Kidney epithelial cell (primary cell): ENCODE measurements around the gene RGL4. TPM values are rescaled to one million over a fixed set of nuclear protein-coding genes. Genes with fewer than 3 reads are reported as not detected.
"Not testable (repeated sequence)": the region's sequence is repeated elsewhere in the genome, so short reads cannot be mapped to it uniquely, and the experiment has no call there.

ENCODE experiments used
- DNase-seq: peaks from one replicate; pipeline ENCODE4 v3.0.0-alpha.2; 2010; ENCODE audit warnings: low read depth
- H3K27me3 ChIP-seq: 2 replicates; pipeline ENCODE4 v1.6.0; 2011; ENCODE audit warnings: low read length; ENCODE audit not compliant: control insufficient read depth, insufficient read depth
- H3K36me3 ChIP-seq: 2 replicates; pipeline ENCODE4 v1.5.1; 2011; ENCODE audit warnings: low read length; ENCODE audit not compliant: control insufficient read depth, insufficient read depth
- H3K4me3 ChIP-seq: 2 replicates; pipeline ENCODE4 v1.5.1; 2011; ENCODE audit warnings: low read depth, mild to moderate bottlenecking, control low read depth, low read length
- total RNA-seq: library from RNA; depleted of rRNA; stranded (reverse); fragments of >200 nt; gene quantifications from 2 replicates; pipeline ENCODE4 v1.2.3, GENCODE V29; 2015
- TF ChIP-seq, protein P1 (sequence below): IDR thresholded peaks from 2 replicates; pipeline ENCODE4 v1.5.1; 2011; ENCODE audit warnings: mild to moderate bottlenecking, moderate library complexity, low read length, control low read depth, inconsistent platforms; ENCODE audit not compliant: insufficient read depth, poor library complexity, severe bottlenecking

The RGL4 gene
- total RNA-seq, 1 donor from 2014 or later: not detected

DNA sequence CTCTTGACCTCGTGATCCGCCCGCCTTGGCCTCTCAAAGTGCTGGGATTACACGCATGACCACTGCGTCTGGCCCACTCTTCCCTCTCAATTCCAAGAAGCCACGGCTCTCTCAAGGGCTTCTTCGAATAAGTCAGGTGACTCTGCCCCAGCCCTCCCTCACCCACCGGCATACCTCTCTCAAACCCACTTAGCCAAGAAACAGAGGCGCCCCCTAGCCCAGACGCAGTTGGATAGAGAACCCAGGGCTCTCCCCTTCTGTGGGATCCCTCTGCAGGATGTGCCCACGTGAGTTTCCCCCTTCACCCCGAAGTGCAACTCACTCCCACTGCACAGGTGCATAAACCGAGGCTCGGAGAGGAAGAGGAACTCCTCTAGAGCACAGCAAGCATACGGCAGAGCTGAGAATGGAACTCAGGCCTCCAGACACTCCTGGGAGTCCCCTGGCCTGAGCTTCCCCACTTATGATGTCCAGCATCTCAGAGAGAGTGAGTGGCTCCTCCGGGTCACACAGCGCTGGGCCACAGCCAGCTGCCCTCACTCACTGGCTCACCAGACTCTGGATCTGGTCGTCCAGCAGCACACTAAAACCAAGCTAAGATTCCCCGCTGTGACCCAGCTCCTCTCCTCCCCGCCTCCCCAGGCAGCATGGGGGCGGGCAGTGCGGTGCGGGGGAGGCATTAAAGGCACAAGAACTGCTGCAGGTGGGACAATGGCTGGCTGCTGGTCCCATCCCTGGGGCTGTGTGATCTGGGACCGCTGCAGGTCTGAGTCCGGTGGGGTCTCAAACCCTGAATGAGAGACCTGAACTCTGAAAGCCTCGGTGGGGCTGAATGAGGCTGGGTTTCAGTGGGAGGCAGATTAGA, 16.8 kb upstream of the RGL4 start:
- Histone ChIP-seq H3K27me3 (no peaks in the 10 kb centered on the region), H3K4me3 (no peak overlapping the region), H3K36me3 (no peaks in the 10 kb centered on the region)
- TF ChIP-seq, protein P1, sequence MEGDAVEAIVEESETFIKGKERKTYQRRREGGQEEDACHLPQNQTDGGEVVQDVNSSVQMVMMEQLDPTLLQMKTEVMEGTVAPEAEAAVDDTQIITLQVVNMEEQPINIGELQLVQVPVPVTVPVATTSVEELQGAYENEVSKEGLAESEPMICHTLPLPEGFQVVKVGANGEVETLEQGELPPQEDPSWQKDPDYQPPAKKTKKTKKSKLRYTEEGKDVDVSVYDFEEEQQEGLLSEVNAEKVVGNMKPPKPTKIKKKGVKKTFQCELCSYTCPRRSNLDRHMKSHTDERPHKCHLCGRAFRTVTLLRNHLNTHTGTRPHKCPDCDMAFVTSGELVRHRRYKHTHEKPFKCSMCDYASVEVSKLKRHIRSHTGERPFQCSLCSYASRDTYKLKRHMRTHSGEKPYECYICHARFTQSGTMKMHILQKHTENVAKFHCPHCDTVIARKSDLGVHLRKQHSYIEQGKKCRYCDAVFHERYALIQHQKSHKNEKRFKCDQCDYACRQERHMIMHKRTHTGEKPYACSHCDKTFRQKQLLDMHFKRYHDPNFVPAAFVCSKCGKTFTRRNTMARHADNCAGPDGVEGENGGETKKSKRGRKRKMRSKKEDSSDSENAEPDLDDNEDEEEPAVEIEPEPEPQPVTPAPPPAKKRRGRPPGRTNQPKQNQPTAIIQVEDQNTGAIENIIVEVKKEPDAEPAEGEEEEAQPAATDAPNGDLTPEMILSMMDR: no peak
- no peak for DNase-seq

DNA sequence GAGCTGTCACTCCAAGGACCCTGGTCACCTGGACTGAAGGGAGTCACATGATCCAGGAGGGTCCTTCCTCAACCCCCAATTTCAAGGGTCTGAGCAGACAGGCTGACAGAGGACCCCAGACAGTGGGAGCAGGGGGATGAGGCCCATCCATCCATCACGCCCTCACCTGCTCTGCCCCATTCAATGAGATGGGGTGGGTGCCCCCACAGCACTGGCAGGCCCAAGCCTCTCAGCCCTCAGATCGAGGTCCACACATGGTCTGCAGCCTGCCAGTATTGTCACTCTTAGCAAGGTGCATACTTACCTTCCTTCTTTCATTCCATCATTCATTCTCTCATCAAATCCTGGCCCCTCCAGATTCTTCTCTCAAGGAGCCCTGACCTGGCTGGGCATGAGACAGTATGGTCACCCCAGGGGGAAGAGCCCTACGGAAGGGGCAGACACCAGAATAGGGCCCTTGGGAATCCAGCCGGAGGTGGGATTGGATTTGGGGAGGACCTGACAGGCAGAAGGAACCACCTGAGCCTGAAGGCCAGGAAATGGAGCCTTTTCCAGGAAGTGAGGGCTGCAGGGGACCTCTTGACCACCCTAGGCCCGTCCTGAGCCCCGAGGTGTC, 15.8 kb upstream of the RGL4 start:
- H3K36me3 ChIP-seq, H3K27me3 ChIP-seq, H3K4me3 ChIP-seq, DNase-seq: not testable (repeated sequence)

DNA sequence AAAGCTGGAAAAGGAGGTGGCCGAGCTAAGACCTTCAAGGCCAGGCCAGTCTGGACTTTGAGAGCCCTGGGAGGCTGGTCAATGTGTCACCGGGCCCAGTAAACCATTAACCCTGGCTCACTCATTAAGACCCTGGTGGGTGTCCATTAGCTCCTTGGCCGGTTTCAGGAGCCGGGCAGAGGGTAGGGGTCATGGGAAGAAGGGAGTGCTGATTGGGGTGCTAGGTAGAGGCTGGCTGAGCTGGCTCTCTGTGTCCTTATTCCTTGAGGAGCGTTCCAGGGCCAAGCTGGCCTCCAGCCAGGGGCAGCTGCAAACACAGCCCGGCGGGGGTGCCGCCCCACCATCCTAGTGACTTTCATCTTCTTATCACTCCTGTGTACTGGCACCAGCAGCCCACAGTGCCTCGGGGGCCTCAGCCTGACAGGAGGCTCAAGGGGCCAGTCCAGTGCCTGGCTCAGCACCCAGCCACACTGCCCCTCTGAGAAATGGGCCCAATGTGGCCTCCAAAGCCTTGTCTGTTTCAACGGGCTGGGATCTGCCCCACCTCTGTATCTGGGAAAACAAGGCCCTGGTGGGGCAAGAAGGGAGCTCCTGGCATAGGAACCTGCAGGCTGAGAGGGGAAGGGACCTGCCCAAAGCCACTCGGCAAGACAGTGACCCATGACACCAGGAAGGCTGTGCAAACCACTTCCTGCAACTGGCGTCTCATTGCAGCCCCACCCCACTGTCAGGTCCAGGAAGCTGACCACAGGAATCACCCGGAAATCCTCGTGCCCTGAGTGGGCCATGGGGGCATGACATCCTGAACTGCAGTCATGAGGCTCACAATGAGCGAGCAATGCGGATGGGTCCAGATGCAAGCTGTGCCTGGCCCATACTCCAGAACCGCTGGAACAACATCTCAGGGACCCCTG, 15.1 kb upstream of the RGL4 start:
- H3K36me3 ChIP-seq: no peaks in the 10 kb centered on the region
- DNase-seq: no peak
- TF ChIP-seq, protein P1: no peak
- H3K4me3 ChIP-seq: no peak overlapping the region
- H3K27me3 ChIP-seq: no peaks in the 10 kb centered on the region

DNA sequence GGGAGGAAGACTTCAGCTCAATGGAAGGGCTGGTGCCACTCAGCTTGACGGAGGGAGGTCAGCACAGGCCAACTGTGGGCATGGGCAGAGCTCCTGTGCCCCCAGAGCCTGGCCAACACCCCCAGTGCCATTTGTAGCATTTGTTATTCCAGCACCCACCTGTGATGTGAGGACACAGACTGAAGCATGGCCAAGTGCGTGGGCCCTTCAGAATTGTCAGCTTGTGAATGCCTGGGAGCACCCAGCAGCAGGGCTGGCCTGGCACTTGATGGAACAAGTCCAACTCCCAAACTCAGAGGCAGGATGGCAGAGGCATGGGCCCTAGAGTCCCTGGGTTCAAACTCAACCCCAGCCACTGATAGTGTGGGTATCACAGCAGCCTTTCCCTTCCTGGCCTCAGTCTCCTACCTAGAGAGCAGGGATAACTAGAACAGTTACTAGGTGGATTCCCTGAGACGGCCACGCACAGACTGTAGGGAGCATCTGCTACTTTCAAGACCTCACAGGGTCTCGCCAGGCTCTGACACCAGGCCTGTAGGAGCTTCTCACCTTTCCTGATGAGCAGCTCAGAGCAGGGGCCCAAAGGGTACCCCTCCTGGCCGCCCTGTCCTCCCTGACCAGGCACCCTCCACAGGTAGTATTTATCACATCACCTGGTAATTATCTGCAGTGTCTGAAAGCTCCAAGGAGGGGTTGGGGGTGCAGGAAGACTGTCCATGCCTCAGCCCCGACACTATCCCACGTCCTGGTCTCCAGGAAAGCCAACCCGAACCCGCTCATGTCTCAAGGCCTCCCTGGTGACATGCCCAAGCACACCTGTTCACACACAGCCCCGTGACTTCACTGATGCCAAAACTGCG, 13.7 kb upstream of the RGL4 start:
- H3K27me3 ChIP-seq, H3K36me3 ChIP-seq, DNase-seq, H3K4me3 ChIP-seq: not testable (repeated sequence)

DNA sequence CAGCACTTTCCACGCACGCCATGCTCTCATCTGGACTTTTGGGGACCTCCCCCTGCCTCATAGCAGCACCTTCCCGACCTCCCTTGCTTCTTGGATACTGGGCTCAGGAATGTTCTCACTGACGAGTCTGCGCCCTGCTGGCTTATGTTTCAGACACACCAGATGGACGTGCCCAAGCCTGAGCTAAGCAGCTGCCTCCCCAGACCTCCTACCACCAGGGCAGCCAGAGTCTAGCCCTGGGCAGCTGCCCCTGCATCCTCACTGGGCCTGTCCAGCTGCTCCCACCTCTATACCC, 13.2 kb upstream of the RGL4 start:
- H3K4me3 ChIP-seq: no peak overlapping the region
- no peaks in the 10 kb centered on the region for H3K27me3 ChIP-seq
- TF ChIP-seq, protein P1: no peak
- DNase-seq: no peak
- H3K36me3 ChIP-seq: no peaks in the 10 kb centered on the region

DNA sequence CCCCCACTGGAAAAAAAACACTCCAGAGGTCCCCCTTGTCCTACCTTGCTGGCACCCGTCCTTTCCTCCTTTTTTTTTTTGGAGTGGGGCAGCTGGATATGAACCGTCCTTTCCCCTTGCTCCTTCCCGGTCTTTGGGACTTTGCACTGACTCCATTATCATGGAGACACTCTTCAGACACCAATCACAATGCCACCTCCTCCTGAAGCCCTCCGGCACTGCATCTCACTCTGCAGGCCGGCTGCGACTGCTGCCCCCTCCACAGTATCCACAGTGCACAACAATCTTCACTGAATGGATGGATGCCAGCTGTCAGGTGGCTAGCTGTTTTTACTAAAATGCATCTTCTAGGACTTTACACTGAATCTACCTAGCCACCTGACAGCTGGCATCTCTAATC, 12.7 kb upstream of the RGL4 start:
- H3K36me3 ChIP-seq: no peaks in the 10 kb centered on the region
- H3K4me3 ChIP-seq: no peak overlapping the region
- H3K27me3 ChIP-seq: no peaks in the 10 kb centered on the region
- no peak for DNase-seq
- TF ChIP-seq, protein P1: no peak
